Panc1 (cell line): ENCODE data around the gene PRKCZ.

Source experiments
- POLR2AphosphoS5 ChIP-seq: IDR thresholded peaks from 2 replicates; pipeline ENCODE4 v1.6.1; 2012; ENCODE audit warnings: mild to moderate bottlenecking, low read depth, low read length, moderate library complexity
- SIN3A ChIP-seq: IDR thresholded peaks from 2 replicates; pipeline ENCODE4 v1.6.1; 2012; ENCODE audit warnings: low read depth, mild to moderate bottlenecking, low read length, moderate library complexity, borderline replicate concordance; ENCODE audit not compliant: insufficient read depth
- TCF7L2 ChIP-seq: IDR thresholded peaks from 2 replicates; pipeline ENCODE4 v1.6.1; 2011; ENCODE audit warnings: mild to moderate bottlenecking, low read depth, low read length, inconsistent platforms
- TF ChIP-seq, protein P1 (sequence below): fragments of 450-650 bp; IDR thresholded peaks from 2 replicates; pipeline ENCODE4 v1.5.1; 2017; ENCODE audit warnings: mild to moderate bottlenecking

DNA sequence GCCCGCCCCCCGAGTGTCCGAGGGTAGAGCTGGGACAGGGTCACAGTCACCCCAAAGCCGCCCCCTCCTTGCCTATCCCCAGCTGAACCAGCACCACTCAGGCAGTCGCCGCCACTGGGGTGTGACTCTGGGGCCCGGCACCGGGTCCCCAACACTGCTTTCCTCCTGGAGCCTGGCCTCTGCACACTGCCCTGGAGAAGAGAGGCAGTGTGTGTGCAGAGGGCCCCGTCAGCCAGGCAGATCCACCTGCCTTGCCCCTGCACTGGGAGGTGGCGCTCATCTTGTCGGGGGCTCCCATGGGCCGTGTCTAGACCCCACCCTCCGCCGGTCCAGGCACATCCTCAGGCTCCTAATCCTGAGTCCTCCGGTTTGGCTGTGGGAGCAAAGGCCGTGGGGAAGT lies 128.7 kb downstream of the PRKCZ start:
- TF ChIP-seq, protein P1, sequence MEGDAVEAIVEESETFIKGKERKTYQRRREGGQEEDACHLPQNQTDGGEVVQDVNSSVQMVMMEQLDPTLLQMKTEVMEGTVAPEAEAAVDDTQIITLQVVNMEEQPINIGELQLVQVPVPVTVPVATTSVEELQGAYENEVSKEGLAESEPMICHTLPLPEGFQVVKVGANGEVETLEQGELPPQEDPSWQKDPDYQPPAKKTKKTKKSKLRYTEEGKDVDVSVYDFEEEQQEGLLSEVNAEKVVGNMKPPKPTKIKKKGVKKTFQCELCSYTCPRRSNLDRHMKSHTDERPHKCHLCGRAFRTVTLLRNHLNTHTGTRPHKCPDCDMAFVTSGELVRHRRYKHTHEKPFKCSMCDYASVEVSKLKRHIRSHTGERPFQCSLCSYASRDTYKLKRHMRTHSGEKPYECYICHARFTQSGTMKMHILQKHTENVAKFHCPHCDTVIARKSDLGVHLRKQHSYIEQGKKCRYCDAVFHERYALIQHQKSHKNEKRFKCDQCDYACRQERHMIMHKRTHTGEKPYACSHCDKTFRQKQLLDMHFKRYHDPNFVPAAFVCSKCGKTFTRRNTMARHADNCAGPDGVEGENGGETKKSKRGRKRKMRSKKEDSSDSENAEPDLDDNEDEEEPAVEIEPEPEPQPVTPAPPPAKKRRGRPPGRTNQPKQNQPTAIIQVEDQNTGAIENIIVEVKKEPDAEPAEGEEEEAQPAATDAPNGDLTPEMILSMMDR = no peak
- TF ChIP-seq TCF7L2 = no peak
- TF ChIP-seq SIN3A = no peak
- no peak for TF ChIP-seq POLR2AphosphoS5
